ENCODE data around the gene CIBAR2.

The CIBAR2 gene

DNA sequence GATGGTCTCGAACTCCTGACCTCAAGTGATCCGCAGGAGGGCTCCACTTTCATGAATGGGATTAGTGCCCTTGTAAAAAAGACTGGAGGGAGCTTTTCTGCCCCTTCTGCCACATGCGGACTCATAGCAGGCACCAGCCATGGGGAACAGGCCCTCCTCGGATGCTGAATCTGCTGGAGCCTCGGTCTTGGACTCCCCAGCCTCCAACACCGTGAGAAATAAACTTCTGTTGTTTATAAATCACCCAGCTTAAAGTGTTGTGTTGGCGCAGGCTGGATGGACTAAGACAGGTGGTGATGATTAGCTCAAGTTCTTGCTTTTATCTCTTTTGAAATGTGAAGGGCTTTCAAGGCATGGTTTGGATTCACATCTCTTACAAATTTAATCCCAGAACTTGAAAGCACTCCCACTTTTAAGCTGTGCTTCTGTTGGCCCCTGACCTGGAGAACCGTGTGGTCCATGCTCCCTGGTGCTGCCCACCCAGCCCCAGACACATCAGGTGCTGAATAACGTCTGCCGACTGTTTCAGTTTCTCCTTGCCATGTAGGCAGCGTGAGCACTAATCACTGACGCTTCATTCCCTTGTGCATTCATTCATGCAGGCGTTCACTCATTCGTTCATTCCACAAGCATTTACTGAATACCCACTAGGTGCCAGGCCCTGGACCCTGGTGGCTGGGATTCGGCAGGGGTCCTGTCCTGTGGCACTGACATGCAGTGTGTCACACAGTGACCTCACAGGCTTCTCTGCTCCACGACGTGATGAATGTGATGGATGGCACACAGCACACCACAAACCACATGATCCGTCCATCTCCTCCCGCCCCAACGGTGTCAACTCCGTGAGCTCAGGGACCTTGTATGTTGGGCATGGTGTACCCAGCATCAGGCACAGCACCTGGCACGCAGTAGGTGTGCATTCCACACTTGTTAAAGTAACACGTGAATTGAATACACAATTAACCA lies 8.9 kb downstream of the CIBAR2 start:
- no peak for DNase-seq (ENCODE audit: low read depth)
- TF ChIP-seq, protein P1, sequence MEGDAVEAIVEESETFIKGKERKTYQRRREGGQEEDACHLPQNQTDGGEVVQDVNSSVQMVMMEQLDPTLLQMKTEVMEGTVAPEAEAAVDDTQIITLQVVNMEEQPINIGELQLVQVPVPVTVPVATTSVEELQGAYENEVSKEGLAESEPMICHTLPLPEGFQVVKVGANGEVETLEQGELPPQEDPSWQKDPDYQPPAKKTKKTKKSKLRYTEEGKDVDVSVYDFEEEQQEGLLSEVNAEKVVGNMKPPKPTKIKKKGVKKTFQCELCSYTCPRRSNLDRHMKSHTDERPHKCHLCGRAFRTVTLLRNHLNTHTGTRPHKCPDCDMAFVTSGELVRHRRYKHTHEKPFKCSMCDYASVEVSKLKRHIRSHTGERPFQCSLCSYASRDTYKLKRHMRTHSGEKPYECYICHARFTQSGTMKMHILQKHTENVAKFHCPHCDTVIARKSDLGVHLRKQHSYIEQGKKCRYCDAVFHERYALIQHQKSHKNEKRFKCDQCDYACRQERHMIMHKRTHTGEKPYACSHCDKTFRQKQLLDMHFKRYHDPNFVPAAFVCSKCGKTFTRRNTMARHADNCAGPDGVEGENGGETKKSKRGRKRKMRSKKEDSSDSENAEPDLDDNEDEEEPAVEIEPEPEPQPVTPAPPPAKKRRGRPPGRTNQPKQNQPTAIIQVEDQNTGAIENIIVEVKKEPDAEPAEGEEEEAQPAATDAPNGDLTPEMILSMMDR (conservative IDR thresholded peaks at IDR 0.05; ENCODE audit: low read depth, low read length): no peak
- no peak overlapping the region for H3K4me3 ChIP-seq (ENCODE audit: low read length)

DNA sequence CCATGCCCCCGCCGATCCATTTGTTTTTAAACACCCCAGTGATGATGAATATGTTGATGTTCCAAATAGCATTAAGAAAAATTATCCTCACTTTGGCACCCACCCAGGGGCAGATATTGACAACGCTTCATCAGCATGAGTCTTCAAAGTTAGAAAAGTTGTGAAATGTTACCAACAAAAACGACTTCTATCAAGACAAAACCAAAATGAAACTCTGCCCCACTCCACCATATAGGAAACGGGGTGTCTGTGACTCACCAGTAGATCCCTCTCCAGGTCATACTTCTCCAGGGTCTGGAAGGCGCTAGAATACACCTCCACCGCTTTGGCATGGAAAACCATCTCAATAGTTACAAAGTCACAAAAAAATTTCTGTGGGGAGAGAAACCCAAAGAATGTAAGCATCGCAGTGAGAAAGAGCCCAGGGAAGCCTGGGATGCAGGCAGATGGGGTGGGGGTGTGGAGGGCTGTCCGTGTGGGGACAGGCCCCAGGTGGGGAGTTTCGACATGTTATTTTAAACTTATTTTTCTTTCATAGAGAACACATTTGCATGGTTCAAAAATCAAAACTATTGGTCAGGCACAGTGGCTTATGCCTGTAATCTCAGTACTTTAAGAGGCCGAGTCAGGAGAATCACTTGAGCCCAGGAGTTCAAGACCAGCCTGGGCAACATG lies 10.2 kb downstream of the CIBAR2 start:
- no peak overlapping the region for H3K4me3 ChIP-seq (ENCODE audit: low read length)
- TF ChIP-seq, protein P1 (conservative IDR thresholded peaks at IDR 0.05; ENCODE audit: low read depth, low read length): no peak
- no peak for DNase-seq (ENCODE audit: low read depth)

DNA sequence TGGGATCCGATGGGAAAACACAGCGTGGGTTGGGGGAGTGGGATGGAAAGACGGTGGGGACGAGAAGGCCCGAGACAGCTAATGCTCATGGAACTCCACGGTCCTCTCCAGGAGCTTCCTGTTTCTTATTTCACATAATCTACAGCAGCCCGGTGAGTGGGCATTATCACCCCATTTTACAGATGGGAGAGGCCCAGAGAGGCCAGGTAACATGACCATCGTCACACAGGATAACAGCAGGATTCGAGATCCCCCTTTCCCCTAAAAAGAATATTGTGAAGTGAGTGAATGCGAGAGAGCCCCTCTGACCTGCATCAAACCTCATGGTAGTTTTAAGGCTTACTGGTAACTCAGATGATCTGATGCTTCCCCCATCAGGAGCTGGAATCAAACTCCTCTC lies 12.0 kb downstream of the CIBAR2 start:
- TF ChIP-seq, protein P1 (conservative IDR thresholded peaks at IDR 0.05; ENCODE audit: low read depth, low read length): no peak
- H3K4me3 ChIP-seq (ENCODE audit: low read length): no peak overlapping the region
- DNase-seq (ENCODE audit: low read depth): no peak

DNA sequence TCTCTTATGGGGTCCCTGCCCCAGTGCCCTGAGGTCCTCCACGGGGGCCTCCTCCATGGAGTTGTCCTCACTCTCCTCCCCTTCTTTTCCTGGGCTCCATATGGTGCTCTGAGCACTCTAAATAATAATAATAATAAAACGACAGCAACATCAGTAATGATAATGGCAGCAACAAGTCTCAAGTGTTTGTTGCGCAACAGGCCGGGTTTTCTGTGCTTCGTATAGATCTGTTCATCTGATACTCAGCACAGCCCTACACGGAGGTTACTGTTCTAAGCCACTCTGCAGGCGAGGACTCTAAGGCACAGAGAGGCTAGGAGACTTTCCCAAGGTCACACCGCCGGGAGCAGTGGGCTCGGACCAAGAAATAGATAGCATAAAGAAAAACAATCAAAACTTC lies 13.7 kb downstream of the CIBAR2 start:
- TF ChIP-seq, protein P1 (conservative IDR thresholded peaks at IDR 0.05; ENCODE audit: low read depth, low read length): no peak
- no peak overlapping the region for H3K4me3 ChIP-seq (ENCODE audit: low read length)
- DNase-seq (ENCODE audit: low read depth): no peak

DNA sequence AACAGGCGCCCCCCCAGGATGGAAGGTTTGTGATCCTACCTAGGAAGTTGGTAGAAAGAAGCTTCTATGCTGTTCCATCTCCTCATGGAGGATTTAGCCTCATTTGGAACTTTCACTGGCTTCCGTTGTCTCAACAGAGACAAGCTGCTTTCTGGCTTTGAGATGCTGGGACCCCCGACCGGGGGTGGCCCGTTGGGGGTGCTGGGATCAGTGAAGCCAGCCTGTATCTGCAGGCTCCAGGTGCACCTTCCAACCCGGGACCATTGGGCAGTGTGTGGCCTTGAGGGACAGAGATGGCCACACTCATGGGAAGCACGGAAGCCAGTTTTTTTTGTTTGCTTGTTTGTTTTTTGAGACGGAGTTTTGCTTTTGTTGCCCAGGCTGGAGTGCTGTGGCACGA lies 15.4 kb downstream of the CIBAR2 start:
- no peak for DNase-seq (ENCODE audit: low read depth)
- H3K4me3 ChIP-seq (ENCODE audit: low read length): no peak overlapping the region
- TF ChIP-seq, protein P1 (conservative IDR thresholded peaks at IDR 0.05; ENCODE audit: low read depth, low read length): no peak

DNA sequence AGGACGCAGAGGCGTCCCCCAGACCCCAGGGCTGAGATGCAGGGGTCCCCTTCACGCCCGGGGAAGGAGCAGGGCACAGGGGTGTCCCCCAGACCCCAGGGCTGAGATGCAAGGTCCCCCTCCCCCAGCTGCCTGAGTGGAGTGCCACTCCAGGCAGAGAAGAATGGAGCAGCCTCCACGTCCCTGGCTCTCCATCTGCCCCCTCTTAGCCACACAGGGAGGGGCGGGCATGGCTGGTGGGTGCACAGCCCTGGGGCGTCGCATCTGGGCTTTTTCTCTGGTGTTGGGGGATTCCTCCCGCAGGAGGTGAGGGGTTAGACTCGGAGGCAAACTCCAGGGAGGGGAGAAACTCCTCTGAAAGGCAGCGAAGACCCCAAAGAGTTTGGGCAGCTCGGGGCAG lies 17.5 kb downstream of the CIBAR2 start:
- DNase-seq (ENCODE audit: low read depth): no peak
- H3K4me3 ChIP-seq (ENCODE audit: low read length): no peak overlapping the region
- TF ChIP-seq, protein P1 (conservative IDR thresholded peaks at IDR 0.05; ENCODE audit: low read depth, low read length): no peak
